GM21723 (cell line): ENCODE results near the gene SRP14.
"Not testable (repeated sequence)": the region's sequence is repeated elsewhere in the genome, so short reads cannot be mapped to it uniquely, and the experiment has no call there.

Experiments used
- ATAC-seq: cut with Tn5 transposase; IDR thresholded peaks from one replicate; pipeline ENCODE4 v1.9.1; 2021; ENCODE audit warnings: mild to moderate bottlenecking, moderate library complexity; ENCODE audit not compliant: unreplicated experiment

The SRP14 gene

DNA sequence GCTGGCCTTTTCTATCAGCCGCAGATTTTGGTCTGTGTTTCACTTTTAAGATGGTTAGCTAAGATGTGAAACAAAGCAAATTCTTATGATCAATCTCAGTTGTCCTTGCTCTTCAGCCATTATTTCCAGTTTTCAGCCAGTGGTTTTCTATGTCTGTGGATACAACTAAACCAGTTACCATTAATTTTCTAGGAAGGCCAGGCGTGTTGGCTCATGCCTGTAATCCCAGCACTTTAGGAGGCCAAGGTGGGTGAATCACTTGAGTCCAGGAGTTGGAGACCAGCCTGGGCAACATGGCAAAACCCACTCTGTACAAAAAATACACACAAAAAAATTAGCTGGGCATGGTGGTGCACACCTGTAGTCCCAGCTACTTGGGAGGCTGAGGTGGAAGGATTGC is 42.8 kb downstream of the SRP14 start:
- ATAC-seq = not testable (repeated sequence)

DNA sequence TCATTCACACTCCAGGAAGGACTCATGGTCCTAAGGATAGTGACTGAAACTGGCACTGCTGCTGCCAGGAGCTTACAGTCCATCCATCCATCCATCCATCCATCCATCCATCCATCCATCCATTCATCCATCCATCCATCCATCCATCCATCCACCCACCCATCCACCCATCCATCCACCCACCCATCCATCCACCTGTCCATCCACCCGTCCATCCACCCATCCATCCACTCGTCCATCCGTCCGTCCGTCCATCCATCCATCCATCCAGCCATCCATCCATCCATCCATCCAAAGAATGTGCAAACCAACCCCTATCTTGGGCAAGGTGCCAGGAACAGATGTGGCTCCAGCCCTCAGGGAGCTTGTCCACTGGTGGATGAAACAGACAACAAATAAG is 46.0 kb downstream of the SRP14 start:
- ATAC-seq = not testable (repeated sequence)

DNA sequence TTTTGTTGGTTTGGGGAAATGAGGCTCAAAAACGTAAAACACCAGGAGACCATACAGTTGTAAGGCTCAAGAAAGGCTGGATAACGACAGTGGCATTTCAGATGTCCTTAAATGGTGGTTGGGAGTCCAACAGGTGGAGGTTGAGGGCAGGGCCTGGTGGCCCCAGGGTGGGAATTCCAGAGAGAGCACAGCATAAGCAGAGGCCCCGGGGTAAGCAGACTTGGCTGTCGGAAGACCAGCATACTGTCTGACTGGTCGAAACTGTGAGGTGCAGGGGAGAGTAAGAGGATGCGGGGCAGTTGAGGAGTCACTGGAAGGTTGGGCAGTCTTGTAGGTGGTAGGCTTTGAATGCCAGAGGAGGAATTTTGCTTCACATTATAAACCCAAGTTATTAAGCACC is 48.3 kb downstream of the SRP14 start:
- no peak for ATAC-seq

DNA sequence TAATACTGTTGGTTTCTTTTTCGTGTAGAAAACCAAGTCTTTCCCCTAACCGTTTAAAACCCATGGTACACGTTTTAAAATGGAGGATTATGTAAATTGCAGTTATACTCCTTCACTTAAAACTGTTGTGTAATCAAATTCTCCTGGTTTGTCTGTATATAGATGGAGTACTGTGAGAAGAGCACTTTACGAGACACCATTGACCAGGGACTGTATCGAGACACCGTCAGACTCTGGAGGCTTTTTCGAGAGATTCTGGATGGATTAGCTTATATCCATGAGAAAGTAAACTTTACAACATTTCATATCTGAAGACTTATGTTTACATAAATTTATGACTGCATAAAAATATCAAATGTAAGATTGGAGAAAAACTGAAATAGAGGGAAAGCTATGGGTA is 51.2 kb downstream of the SRP14 start:
- ATAC-seq = no peak
